ENCODE data around the gene IL4R. TPM values are rescaled to one million over a fixed set of nuclear protein-coding genes. Genes with fewer than 3 reads are reported as not detected.

IL4R gene
- total RNA-seq, 1 donor from 2014 or later: 64.1 TPM

GRCh38 chr16:27410761-27411160 is 97.0 kb downstream of the IL4R start:
- DNase-seq (ENCODE audit: extremely low spot score in 2 of 2): no peak
- Histone ChIP-seq H3K9me3 (no peaks in the 10 kb centered on the region), H3K27ac (no peak overlapping the region), H3K4me3 (no peak overlapping the region), H3K27me3 (no peaks in the 10 kb centered on the region), H3K36me3 (no peaks in the 10 kb centered on the region), H3K4me1 (no peaks in the 10 kb centered on the region)
- TF ChIP-seq POLR2AphosphoS5 (IDR thresholded peaks at IDR 0.05; ENCODE audit: insufficient read depth in 1 of 2, low read depth in 1 of 2): no peak
- TF ChIP-seq CTCF (IDR thresholded peaks at IDR 0.05): no peak
- no peak for TF ChIP-seq POLR2A (IDR thresholded peaks at IDR 0.05)
- intact Hi-C loops (cut with DNase I): no loop called here

- Histone ChIP-seq H3K36me3 (no peaks in the 10 kb centered on the region), H3K9me3 (no peaks in the 10 kb centered on the region), H3K27ac (no peak overlapping the region), H3K4me1 (no peaks in the 10 kb centered on the region), H3K27me3 (no peaks in the 10 kb centered on the region), H3K4me3 (no peak overlapping the region)
- DNase-seq (ENCODE audit: extremely low spot score in 2 of 2): no peak
- TF ChIP-seq CTCF (IDR thresholded peaks at IDR 0.05) (no peak), POLR2A (IDR thresholded peaks at IDR 0.05) (no peak), POLR2AphosphoS5 (IDR thresholded peaks at IDR 0.05; ENCODE audit: insufficient read depth in 1 of 2, low read depth in 1 of 2) (no peak)
- intact Hi-C loops (cut with DNase I): no loop called here
Measured at GRCh38 chr16:27413956-27414355, 100.2 kb downstream of the IL4R start.

Other genes starting within 250 kb of the IL4R start
- gene C16orf82, start 247.0 kb upstream of the IL4R start, total RNA-seq: not detected
- 1.5 TPM for gene KDM8, start 110.4 kb upstream of the IL4R start, total RNA-seq
- gene NSMCE1, start 45.2 kb upstream of the IL4R start, total RNA-seq: 24.6 TPM
- 0.98 TPM for gene IL21R, start 88.2 kb downstream of the IL4R start, total RNA-seq
- gene GTF3C1, start 235.9 kb downstream of the IL4R start, total RNA-seq: 133 TPM
- 27.0 TPM for gene KATNIP, start 236.2 kb downstream of the IL4R start, total RNA-seq